ENCODE measurements around the gene REPIN1. TPM values are rescaled to one million over a fixed set of nuclear protein-coding genes. Genes with fewer than 3 reads are reported as not detected.

Gene REPIN1
- total and polyA plus RNA-seq, 4 donors = 17.1 to 118 (median 55.1) TPM

GRCh38 chr7:150337179-150337578 lies 31.4 kb upstream of the REPIN1 start:
- TF ChIP-seq RXRA (IDR thresholded peaks at IDR 0.05) = peak in 1 of 2 donors; percentile 17
- peak; percentile 52 for TF ChIP-seq REST (IDR thresholded peaks at IDR 0.05)
- no peak for TF ChIP-seq JUND (IDR thresholded peaks at IDR 0.05)
- TF ChIP-seq ATF3 (IDR thresholded peaks at IDR 0.05) = no peak
- no peak for TF ChIP-seq EGR1 (IDR thresholded peaks at IDR 0.05; ENCODE audit: low read depth in 2 of 2)
- TF ChIP-seq GABPA (IDR thresholded peaks at IDR 0.05 in 1 of 2, conservative IDR thresholded peaks at IDR 0.05 in 1 of 2) = no peak
- no peak for TF ChIP-seq MAX (IDR thresholded peaks at IDR 0.05)
- no peak for TF ChIP-seq FOXA1 (IDR thresholded peaks at IDR 0.05)
- TF ChIP-seq SP1 (IDR thresholded peaks at IDR 0.05) = no peak
- no peak for TF ChIP-seq CTCF (IDR thresholded peaks at IDR 0.05; ENCODE audit: low read depth, low read length, missing input control)
- Histone ChIP-seq H3K4me3 (ENCODE audit: low read depth in 1 of 3, low read length in 3 of 3) (no peak overlapping the region), H3K27ac (ENCODE audit: low read depth in 1 of 2, low read length in 2 of 2) (peak overlapping the region; percentile 1 to 22), H3K9me3 (ENCODE audit: control insufficient read depth in 4 of 4, low read length in 3 of 4) (no peaks in the 10 kb centered on the region), H3K4me1 (ENCODE audit: control insufficient read depth in 4 of 4, insufficient read depth in 4 of 4, low read length in 3 of 4) (peaks cover 23 to 65% (median 60%) of the 10 kb centered on the region in 4 donors), H3K27me3 (ENCODE audit: control insufficient read depth in 4 of 4, insufficient read depth in 4 of 4, low read length in 3 of 4) (no peaks in the 10 kb centered on the region), H3K36me3 (ENCODE audit: control insufficient read depth in 4 of 4, insufficient read depth in 3 of 4, low read depth in 1 of 4, low read length in 3 of 4) (peaks cover 0 to 7% (median 1%) of the 10 kb centered on the region in 4 donors), H3K9ac (ENCODE audit: low read depth in 1 of 2, low read length in 2 of 2) (no peak overlapping the region)
- WGBS = 40% methylated on average over 18 of the region's 18 CpGs
- no peak for DNase-seq (ENCODE audit: low spot score)

- peaks cover 24 to 70% (median 65%) of the 10 kb centered on the region in 4 donors for H3K4me1 ChIP-seq (ENCODE audit: control insufficient read depth in 4 of 4, insufficient read depth in 4 of 4, low read length in 3 of 4)
- H3K9ac ChIP-seq (ENCODE audit: low read depth in 1 of 2, low read length in 2 of 2) = no peak overlapping the region
- H3K27me3 ChIP-seq (ENCODE audit: control insufficient read depth in 4 of 4, insufficient read depth in 4 of 4, low read length in 3 of 4) = no peaks in the 10 kb centered on the region
- no peak overlapping the region for H3K4me3 ChIP-seq (ENCODE audit: low read depth in 1 of 3, low read length in 3 of 3)
- DNase-seq (ENCODE audit: low spot score) = no peak
- peak overlapping the region in 1 of 2 donors; percentile 22 for H3K27ac ChIP-seq (ENCODE audit: low read depth in 1 of 2, low read length in 2 of 2)
- no peaks in the 10 kb centered on the region for H3K9me3 ChIP-seq (ENCODE audit: control insufficient read depth in 4 of 4, low read length in 3 of 4)
- WGBS = 63% methylated on average over 6 of the region's 6 CpGs
- H3K36me3 ChIP-seq (ENCODE audit: control insufficient read depth in 4 of 4, insufficient read depth in 3 of 4, low read depth in 1 of 4, low read length in 3 of 4) = peaks cover 0 to 7% (median 1%) of the 10 kb centered on the region in 4 donors
- TF ChIP-seq EGR1 (IDR thresholded peaks at IDR 0.05; ENCODE audit: low read depth in 2 of 2) = no peak
- no peak for TF ChIP-seq MAX (IDR thresholded peaks at IDR 0.05)
- no peak for TF ChIP-seq SP1 (IDR thresholded peaks at IDR 0.05)
- TF ChIP-seq NR2F2 (IDR thresholded peaks at IDR 0.05) = no peak
- TF ChIP-seq HNF4G (IDR thresholded peaks at IDR 0.05) = no peak
- TF ChIP-seq ZBTB33 (IDR thresholded peaks at IDR 0.05) = no peak
- TF ChIP-seq CTCF (IDR thresholded peaks at IDR 0.05; ENCODE audit: low read depth, low read length, missing input control) = no peak
- no peak for TF ChIP-seq JUND (IDR thresholded peaks at IDR 0.05)
- TF ChIP-seq HNF4A (conservative IDR thresholded peaks at IDR 0.05) = no peak
- no peak for TF ChIP-seq GABPA (IDR thresholded peaks at IDR 0.05 in 1 of 2, conservative IDR thresholded peaks at IDR 0.05 in 1 of 2)
- TF ChIP-seq RXRA (IDR thresholded peaks at IDR 0.05) = no peak
- no peak for TF ChIP-seq YY1 (IDR thresholded peaks at IDR 0.05)
- no peak for TF ChIP-seq ATF3 (IDR thresholded peaks at IDR 0.05)
- no peak for TF ChIP-seq RAD21 (IDR thresholded peaks at IDR 0.05)
- no peak for TF ChIP-seq FOXA1 (IDR thresholded peaks at IDR 0.05)
These were observed 31.0 kb upstream of the REPIN1 start for GRCh38 chr7:150337659-150338081.
